ENCODE results near the gene FAM50A.

Gene FAM50A

GRCh38 chrX:154440623-154441357 is 3.2 kb upstream of the FAM50A start:
- no peak for DNase-seq

- DNase-seq = no peak
Measured at GRCh38 chrX:154441564-154441963, 2.4 kb upstream of the FAM50A start.

GRCh38 chrX:154441984-154442707 is 1.8 kb upstream of the FAM50A start:
- no peak for DNase-seq

- DNase-seq = peak; percentile 36
Measured at GRCh38 chrX:154443479-154443910, 446 bp upstream of the FAM50A start.

GRCh38 chrX:154444755-154445246 is 860 bp downstream of the FAM50A start:
- DNase-seq = no peak

GRCh38 chrX:154445776-154446175 is 1.8 kb downstream of the FAM50A start:
- no peak for DNase-seq

- no peak for DNase-seq
Measured at GRCh38 chrX:154446430-154446829, 2.5 kb downstream of the FAM50A start.

- DNase-seq = no peak
Measured at GRCh38 chrX:154448484-154448883, 4.5 kb downstream of the FAM50A start.

GRCh38 chrX:154449618-154450017 is 5.7 kb downstream of the FAM50A start:
- no peak for DNase-seq

GRCh38 chrX:154450312-154450711 is 6.4 kb downstream of the FAM50A start:
- no peak for DNase-seq

GRCh38 chrX:154452823-154453222 is 8.9 kb downstream of the FAM50A start:
- no peak for DNase-seq

GRCh38 chrX:154457491-154458115 is 13.7 kb downstream of the FAM50A start:
- peak; percentile 72 for DNase-seq

- DNase-seq = peak; percentile 52
Measured at GRCh38 chrX:154458116-154458953, 14.4 kb downstream of the FAM50A start, which contains the start of gene PLXNA3. Gene PLXNA3, plus strand, starts transcription at chrX:154458281. Its CDS starts 1,903 bp downstream, at chrX:154460184.

- peak; percentile 53 for DNase-seq
Measured at GRCh38 chrX:154458954-154459778, 15.2 kb downstream of the FAM50A start.

- DNase-seq = no peak
Measured at GRCh38 chrX:154459832-154460231, 15.9 kb downstream of the FAM50A start.

GRCh38 chrX:154460326-154460725 is 16.4 kb downstream of the FAM50A start:
- DNase-seq = no peak

- no peak for DNase-seq
Measured at GRCh38 chrX:154462396-154462795, 18.5 kb downstream of the FAM50A start.

GRCh38 chrX:154463611-154464220 is 19.8 kb downstream of the FAM50A start:
- DNase-seq = no peak

- no peak for DNase-seq
Measured at GRCh38 chrX:154464806-154465365, 20.9 kb downstream of the FAM50A start.

- DNase-seq = no peak
Measured at GRCh38 chrX:154465601-154466000, 21.7 kb downstream of the FAM50A start.

GRCh38 chrX:154466036-154466435 is 22.1 kb downstream of the FAM50A start:
- no peak for DNase-seq
